Fibroblast of skin of left biceps (primary cell): Measurements from ENCODE around the gene NDUFA12.

ENCODE experiments used
- DNase-seq, 2 experiments: peaks; one replicate each; pipeline ENCODE4 v3.0.0-alpha.2; 2013; ENCODE audit warnings: low read depth in 2 of 2

Gene NDUFA12

GRCh38 chr12:94940771-94941170 is 62.7 kb downstream of the NDUFA12 start:
- no peak for DNase-seq

- no peak for DNase-seq
Observed at GRCh38 chr12:94938583-94938982, 64.9 kb downstream of the NDUFA12 start.

GRCh38 chr12:94930772-94931171 is 72.7 kb downstream of the NDUFA12 start:
- DNase-seq, result no peak

DNA sequence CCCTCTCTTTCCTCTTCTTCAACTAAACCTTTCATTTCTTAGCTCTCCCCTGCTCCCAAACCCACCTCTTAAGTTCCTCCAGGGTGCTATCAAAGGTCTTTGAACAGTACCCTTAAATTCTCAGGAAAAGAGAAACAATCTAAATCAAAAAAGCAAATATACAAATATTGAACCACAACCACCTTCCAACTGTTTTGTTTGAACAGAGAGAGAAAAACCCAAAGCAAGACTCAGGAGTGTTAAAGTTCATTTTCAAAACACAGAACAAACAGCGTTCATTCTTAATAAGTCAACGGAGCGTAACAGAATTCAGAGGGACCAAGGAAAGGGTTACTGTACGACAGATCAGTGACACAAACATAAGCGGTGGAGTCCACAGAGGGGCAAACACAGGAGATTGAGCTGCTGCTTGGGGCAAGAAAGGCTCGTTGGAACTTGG is 73.3 kb downstream of the NDUFA12 start:
- no peak for DNase-seq

DNA sequence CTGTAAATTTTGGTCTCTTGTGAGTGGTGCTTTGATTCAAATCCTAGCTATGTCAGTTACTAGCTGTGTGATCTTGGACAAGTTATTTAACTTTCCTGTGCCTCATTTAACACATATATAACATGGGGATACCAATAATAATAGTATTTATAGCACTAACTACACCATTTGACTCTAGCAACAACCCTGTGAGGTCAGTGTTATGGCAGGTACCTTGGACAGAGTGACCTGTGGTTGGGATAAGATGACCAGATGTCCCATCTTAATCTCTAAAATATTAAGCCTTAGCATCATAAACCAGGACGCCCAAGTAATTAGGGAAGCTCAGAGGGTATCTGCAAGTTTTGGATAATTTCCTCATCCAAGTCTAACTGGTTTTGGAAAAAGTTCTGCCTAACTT is 73.7 kb downstream of the NDUFA12 start:
- no peak for DNase-seq

DNA sequence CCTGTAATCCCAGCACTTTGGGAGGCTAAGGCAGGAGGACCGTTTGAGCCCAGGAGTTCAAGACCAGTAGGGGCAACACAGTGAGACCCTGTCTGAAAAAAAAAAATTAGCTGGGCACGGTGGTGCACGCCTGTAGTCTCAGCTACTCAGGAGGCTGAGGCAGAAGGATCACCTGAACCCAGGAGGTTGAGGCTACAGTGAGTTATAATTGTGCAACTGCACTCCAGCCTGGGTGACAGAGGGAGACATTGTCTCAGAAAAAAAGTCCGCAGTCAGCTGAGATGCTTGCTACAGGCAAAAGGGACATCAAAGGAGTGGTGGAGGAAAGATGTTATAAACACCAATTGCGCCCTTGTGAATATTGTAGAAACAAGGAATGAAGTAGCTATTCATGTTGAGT is 77.8 kb downstream of the NDUFA12 start:
- DNase-seq, result no peak

- DNase-seq, result no peak
Observed at GRCh38 chr12:94925206-94925605, 78.3 kb downstream of the NDUFA12 start.

- DNase-seq, result no peak
Observed at GRCh38 chr12:94922561-94922960, 80.9 kb downstream of the NDUFA12 start.
